ENCODE data around the gene GSTP1.

GSTP1 gene

DNA sequence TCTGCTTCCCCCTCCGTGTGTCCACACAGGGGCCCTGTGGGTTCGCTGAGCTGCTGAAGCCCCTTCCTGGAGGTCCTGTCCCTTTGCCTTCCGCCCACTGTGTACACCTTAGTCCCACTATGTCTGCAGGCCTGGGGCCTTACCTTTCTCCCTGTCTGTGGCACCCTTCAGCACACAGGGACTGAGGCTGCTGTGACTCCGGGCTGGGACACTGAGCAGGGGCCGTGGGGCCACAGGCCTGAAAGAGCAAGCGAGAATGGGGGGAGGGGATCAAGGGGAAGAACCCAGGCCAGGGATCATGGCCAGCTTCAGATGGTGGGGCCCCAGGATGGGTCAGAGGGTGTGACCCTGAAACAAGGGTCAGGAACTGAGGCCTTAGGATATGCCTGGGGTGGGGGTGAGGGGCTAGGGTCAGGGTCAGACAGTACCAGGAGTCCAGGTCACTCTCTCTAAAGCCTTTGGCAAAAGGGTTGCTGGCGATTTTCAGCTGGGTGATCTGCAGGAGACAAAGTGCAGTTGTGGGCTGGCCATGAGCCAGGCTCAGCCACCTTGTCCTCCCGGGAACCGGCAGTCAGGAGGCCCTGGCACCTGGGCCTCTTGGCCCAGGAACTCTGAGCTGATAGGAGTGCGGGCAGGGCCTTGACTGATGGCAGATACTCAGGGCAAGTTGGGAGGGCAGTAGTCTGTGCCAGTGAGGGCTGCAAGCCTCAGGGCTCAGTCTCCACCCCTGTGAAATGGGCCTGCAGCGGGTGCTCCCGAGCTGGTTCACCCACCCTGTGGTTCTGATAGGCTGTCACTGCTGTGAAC lies 48.8 kb downstream of the GSTP1 start:
- DNase-seq: no peak

DNA sequence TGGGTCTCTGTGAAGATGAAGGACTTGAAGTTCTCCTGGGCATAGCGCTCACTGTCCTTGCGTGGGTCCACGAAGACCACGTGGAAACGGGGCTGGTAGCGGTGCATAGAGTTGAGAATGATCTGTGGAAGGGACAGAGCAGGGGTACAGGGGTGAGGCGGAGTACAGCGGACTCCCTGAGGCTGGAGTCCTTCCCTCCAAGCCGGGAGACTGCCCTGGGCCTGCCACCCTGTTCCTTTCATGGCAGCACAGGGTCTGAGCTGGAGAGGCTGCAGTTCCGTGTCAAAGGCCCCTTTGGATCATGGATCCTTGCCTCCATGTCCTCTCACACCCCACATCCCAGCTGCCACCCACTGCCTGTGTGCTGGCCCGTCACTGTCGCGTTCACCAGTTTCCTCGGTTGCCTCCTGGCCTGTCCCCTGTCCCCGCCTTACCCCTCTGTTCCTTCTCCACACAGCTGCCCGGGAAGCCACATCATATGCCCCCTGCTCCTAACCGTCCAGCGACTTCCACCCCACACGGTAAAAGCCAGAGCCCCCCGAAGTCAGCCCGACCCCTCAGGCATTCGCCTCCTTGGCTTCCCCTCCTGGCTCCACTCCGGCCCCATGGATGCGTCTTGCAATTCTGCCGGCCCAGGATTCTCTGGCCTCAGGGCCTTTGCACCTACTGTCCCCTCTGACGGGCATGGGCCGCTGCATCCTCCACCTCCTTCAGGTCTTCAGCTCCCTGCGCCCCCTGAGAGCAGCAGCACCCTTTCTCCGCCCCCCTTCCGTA lies 49.6 kb downstream of the GSTP1 start:
- DNase-seq: no peak

DNA sequence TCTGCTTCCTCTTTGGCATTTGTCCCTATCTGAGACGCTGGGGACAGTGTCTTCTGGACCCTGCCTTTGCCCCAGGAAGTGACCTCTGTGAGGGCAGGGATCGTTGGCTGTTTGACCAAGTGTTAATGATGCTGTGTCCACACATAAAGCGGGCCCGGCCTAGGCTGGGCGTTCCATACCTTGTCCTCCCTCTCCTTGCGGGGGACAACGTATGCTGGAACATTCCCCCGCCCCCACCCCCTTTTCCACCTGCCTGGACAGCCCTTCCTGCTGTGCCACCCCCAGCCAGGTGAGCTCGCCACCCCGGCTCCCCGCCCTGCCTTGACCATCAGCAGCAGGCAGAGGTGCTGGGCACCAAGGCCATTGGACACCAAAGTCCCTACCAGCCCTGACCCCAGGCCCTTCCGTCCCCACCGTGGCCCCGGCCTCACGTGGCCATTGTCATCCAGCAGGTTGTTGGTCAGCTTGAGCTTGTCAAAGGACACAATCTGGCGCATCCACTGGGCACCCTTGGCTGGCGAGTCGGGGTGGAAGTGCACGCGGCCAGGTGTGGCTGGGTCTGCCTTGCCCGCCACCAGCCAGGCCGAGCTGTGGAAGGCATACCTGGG lies 50.2 kb downstream of the GSTP1 start:
- DNase-seq: no peak

GRCh38 chr11:67634366-67635230 lies 51.0 kb downstream of the GSTP1 start:
- no peak for DNase-seq

DNA sequence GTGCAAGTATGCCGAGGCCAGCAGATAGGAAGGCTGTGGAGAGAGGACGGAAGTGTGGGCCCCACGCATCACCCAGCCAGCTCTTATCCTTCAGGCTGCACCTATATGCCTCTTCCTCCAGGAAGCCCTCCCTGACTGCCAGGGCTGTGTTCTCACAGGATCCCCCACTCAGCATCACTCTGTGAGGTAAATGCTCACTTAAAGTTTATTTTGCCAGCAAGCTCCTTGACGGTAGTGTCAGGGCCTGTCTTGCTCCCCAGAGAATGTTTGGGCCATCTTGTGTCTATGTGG lies 51.6 kb downstream of the GSTP1 start:
- DNase-seq: no peak

Data from NCI-H446 (cell line).